GM19397 (cell line): Measurements from ENCODE around the gene PRR5L.
"Not testable (repeated sequence)": the region's sequence is repeated elsewhere in the genome, so short reads cannot be mapped to it uniquely, and the experiment has no call there.

Experiments
- ATAC-seq: cut with Tn5 transposase; IDR thresholded peaks from one replicate; pipeline ENCODE4 v1.9.1; 2021; ENCODE audit warnings: mild to moderate bottlenecking, moderate library complexity; ENCODE audit not compliant: unreplicated experiment

The PRR5L gene

GRCh38 chr11:36325403-36325802 lies 29.3 kb downstream of the PRR5L start:
- ATAC-seq: not testable (repeated sequence)

- ATAC-seq: peak; percentile 75
Observed at GRCh38 chr11:36326524-36327419, 30.7 kb downstream of the PRR5L start.

- ATAC-seq: no peak
Observed at GRCh38 chr11:36328966-36329673, 33.0 kb downstream of the PRR5L start.

GRCh38 chr11:36330411-36330810 lies 34.3 kb downstream of the PRR5L start:
- no peak for ATAC-seq

- ATAC-seq: no peak
Observed at GRCh38 chr11:36333468-36333867, 37.4 kb downstream of the PRR5L start.

- no peak for ATAC-seq
Observed at GRCh38 chr11:36333897-36334296, 37.8 kb downstream of the PRR5L start.

- ATAC-seq: no peak
Observed at GRCh38 chr11:36339888-36340287, 43.8 kb downstream of the PRR5L start.

- no peak for ATAC-seq
Observed at GRCh38 chr11:36340897-36341296, 44.8 kb downstream of the PRR5L start.

GRCh38 chr11:36341915-36342314 lies 45.8 kb downstream of the PRR5L start:
- no peak for ATAC-seq

GRCh38 chr11:36342327-36342726 lies 46.2 kb downstream of the PRR5L start:
- no peak for ATAC-seq

- ATAC-seq: no peak
Observed at GRCh38 chr11:36343436-36343835, 47.3 kb downstream of the PRR5L start.

- ATAC-seq: no peak
Observed at GRCh38 chr11:36345084-36345511, 49.0 kb downstream of the PRR5L start.

- no peak for ATAC-seq
Observed at GRCh38 chr11:36345535-36346141, 49.5 kb downstream of the PRR5L start.

- ATAC-seq: no peak
Observed at GRCh38 chr11:36346562-36347383, 50.7 kb downstream of the PRR5L start.

- ATAC-seq: no peak
Observed at GRCh38 chr11:36347384-36347906, 51.4 kb downstream of the PRR5L start.

GRCh38 chr11:36349351-36350136 lies 53.5 kb downstream of the PRR5L start:
- no peak for ATAC-seq

GRCh38 chr11:36350137-36350513 lies 54.0 kb downstream of the PRR5L start:
- ATAC-seq: no peak

- no peak for ATAC-seq
Observed at GRCh38 chr11:36352922-36353321, 56.8 kb downstream of the PRR5L start.

- peak; percentile 67 for ATAC-seq
Observed at GRCh38 chr11:36354221-36355003, 58.3 kb downstream of the PRR5L start.
